HCT116 (cell line): Measurements from ENCODE around the gene APOC1. TPM values are rescaled to one million over a fixed set of nuclear protein-coding genes. Genes with fewer than 3 reads are reported as not detected.

Source experiments
- ATAC-seq: fragments of 200-7000 bp; cut with Tn5 transposase; 2 replicates; pipeline ENCODE4 v1.9.1; 2020; ENCODE audit warnings: mild to moderate bottlenecking, moderate library complexity
- BruUV-seq: library from RNA; stranded (reverse); fragments of 400-500 nt; replicated peaks from 2 replicates; lab custom pipeline; 2021; lab: Mats Ljungman, UMichigan
- CTCF ChIA-PET: fragments of 300-600 bp; sonication (Branson Sonifier 250); formaldehyde crosslinking; loops from one replicate; lab custom pipeline; 2021; ENCODE audit warnings: antibody characterized with exemption; lab: Charles Lee
- POLR2A ChIA-PET: fragments of 300-600, 350-600 bp; sonication (Branson Sonifier 250); formaldehyde crosslinking; loops from one replicate; lab custom pipeline; 2021; ENCODE audit warnings: antibody characterized with exemption; lab: Charles Lee
- RAD21 ChIA-PET, 2 experiments: fragments of 300-600 bp; sonication (Branson Sonifier 250); formaldehyde crosslinking; loops; one replicate each; lab custom pipeline; 2023; ENCODE audit warnings: low total read pairs in 2 of 2; ENCODE audit not compliant: uncharacterized antibody in 2 of 2, unreplicated experiment in 2 of 2, low non-redundant PET in 1 of 2; lab: Charles Lee
- DNase-seq: peaks from one replicate; pipeline ENCODE4 v3.0.0-alpha.2; 2010; ENCODE audit warnings: low read depth, low spot score
- H2AFZ ChIP-seq: fragments of 200-600 bp; shearing (Covaris generic), sonication (generic); 2 replicates; pipeline ENCODE4 v1.6.1; 2017; ENCODE audit warnings: low read depth, mixed run types, mixed read lengths, antibody characterized with exemption, low read length; ENCODE audit not compliant: poor library complexity, severe bottlenecking
- H3K27ac ChIP-seq: 2 replicates; pipeline ENCODE4 v1.5.1; 2012; ENCODE audit warnings: low read depth, low read length
- H3K27me3 ChIP-seq: fragments of 200-600 bp; sonication (generic); 2 replicates; pipeline ENCODE4 v1.6.1; 2016; ENCODE audit warnings: mixed run types, low read length, mixed read lengths; ENCODE audit not compliant: insufficient read depth
- H3K36me3 ChIP-seq, 2 experiments: fragments of 200-500 bp in 1 of 2; fragments of 200-600 bp in 1 of 2; sonication (Bioruptor generic) in 1 of 2; sonication (generic) in 1 of 2; 2 replicates each; pipeline versions ENCODE4 v1.5.1 to v1.6.1; 2014 to 2016; ENCODE audit warnings: low read length in 2 of 2, inconsistent platforms in 1 of 2, mixed read lengths in 1 of 2, mixed run types in 1 of 2; ENCODE audit not compliant: insufficient read depth in 2 of 2, control insufficient read depth in 1 of 2
- H3K4me1 ChIP-seq, 2 experiments: fragments of 200-600 bp in 1 of 2; sonication (generic) in 1 of 2; 2 replicates each; pipeline versions ENCODE4 v1.5.1 to v1.6.1; 2012 to 2017; ENCODE audit warnings: low read length in 2 of 2, inconsistent platforms in 1 of 2, mild to moderate bottlenecking in 1 of 2, mixed read lengths in 1 of 2, mixed run types in 1 of 2, moderate library complexity in 1 of 2; ENCODE audit not compliant: insufficient read depth in 2 of 2, control insufficient read depth in 1 of 2
- H3K4me2 ChIP-seq: fragments of 200-600 bp; sonication (generic); 2 replicates; pipeline ENCODE4 v1.6.1; 2017; ENCODE audit warnings: mixed run types, low read length, mixed read lengths
- H3K4me3 ChIP-seq, 2 experiments: fragments of 200-600 bp in 1 of 2; sonication (generic) in 1 of 2; replicated peaks in 1 of 2; 2 replicates each; pipeline ENCODE4 v1.5.1; 2011 to 2016; ENCODE audit warnings: low read length in 2 of 2, control low read depth in 1 of 2, low read depth in 1 of 2, mild to moderate bottlenecking in 1 of 2, mixed read lengths in 1 of 2, mixed run types in 1 of 2
- H3K79me2 ChIP-seq: fragments of 200-600 bp; sonication (generic); 2 replicates; pipeline ENCODE4 v1.6.1; 2017; ENCODE audit warnings: mild to moderate bottlenecking, mixed run types, low read length, moderate library complexity, mixed read lengths; ENCODE audit not compliant: insufficient read depth
- H3K9ac ChIP-seq: fragments of 200-600 bp; sonication (generic); 2 replicates; pipeline ENCODE4 v1.6.1; 2016; ENCODE audit warnings: low read length, mixed read lengths
- H3K9me2 ChIP-seq: fragments of 200-600 bp; sonication (generic), shearing (Covaris generic); 2 replicates; pipeline ENCODE4 v1.6.1; 2017; ENCODE audit warnings: mixed run types, mild to moderate bottlenecking, moderate library complexity; ENCODE audit not compliant: insufficient read depth
- H3K9me3 ChIP-seq, 2 experiments: fragments of 200-500 bp in 1 of 2; fragments of 200-600 bp in 1 of 2; sonication (Bioruptor generic) in 1 of 2; sonication (generic) in 1 of 2; 2 replicates each; pipeline ENCODE4 v1.6.1; 2014 to 2017; ENCODE audit warnings: low read length in 2 of 2, mixed read lengths in 2 of 2, inconsistent platforms in 1 of 2, low read depth in 1 of 2, mild to moderate bottlenecking in 1 of 2, mixed run types in 1 of 2, moderate library complexity in 1 of 2; ENCODE audit not compliant: control insufficient read depth in 1 of 2, insufficient read depth in 1 of 2
- H4K20me1 ChIP-seq: fragments of 200-600 bp; sonication (generic), shearing (Covaris generic); 2 replicates; pipeline ENCODE4 v1.6.1; 2017; ENCODE audit warnings: mixed run types, mild to moderate bottlenecking, moderate library complexity; ENCODE audit not compliant: insufficient read depth
- CBX3 ChIP-seq: IDR thresholded peaks from 2 replicates; pipeline ENCODE4 v1.6.1; 2012; ENCODE audit warnings: low read depth
- EGR1 ChIP-seq: IDR thresholded peaks from 2 replicates; pipeline ENCODE4 v1.6.1; 2012; ENCODE audit warnings: low read depth
- EZH2 ChIP-seq: fragments of 200-600 bp; sonication (generic); IDR thresholded peaks from 2 replicates; pipeline ENCODE4 v1.6.1; 2017; ENCODE audit warnings: antibody characterized with exemption, mixed run types
- FOSL1 ChIP-seq: IDR thresholded peaks from 2 replicates; pipeline ENCODE4 v1.6.1; 2012; ENCODE audit warnings: low read depth
- POLR2AphosphoS5 ChIP-seq: IDR thresholded peaks from 2 replicates; pipeline ENCODE4 v1.6.1; 2011; ENCODE audit warnings: mild to moderate bottlenecking, low read depth, low read length, moderate library complexity
- SRF ChIP-seq: IDR thresholded peaks from 2 replicates; pipeline ENCODE4 v1.6.1; 2012; ENCODE audit warnings: low read depth
- TCF7L2 ChIP-seq: IDR thresholded peaks from 2 replicates; pipeline ENCODE4 v1.7.0; 2011; ENCODE audit warnings: borderline replicate concordance, inconsistent platforms; ENCODE audit not compliant: insufficient read depth, insufficient read length; ENCODE audit errors: extremely low read depth
- intact Hi-C: fragments of 100-400 bp; cut with micrococcal nuclease; formaldehyde crosslinking; loops from 2 replicates; pipeline ENCODE4 v1.10.0; 2022
- total RNA-seq: library from RNA; stranded (reverse); gene quantifications from one replicate; pipeline ENCODE4 v1.2.1, GENCODE V29; 2021; ENCODE audit not compliant: unreplicated experiment
- TF ChIP-seq, protein P1 (sequence below): IDR thresholded peaks from 2 replicates; pipeline ENCODE4 v1.6.1; 2012
- TF ChIP-seq, protein P2 (sequence below): IDR thresholded peaks from 2 replicates; pipeline ENCODE4 v1.6.1; 2012

APOC1 gene
- total RNA-seq, 1 experiment from 2014 or later: 5.1 TPM

DNA sequence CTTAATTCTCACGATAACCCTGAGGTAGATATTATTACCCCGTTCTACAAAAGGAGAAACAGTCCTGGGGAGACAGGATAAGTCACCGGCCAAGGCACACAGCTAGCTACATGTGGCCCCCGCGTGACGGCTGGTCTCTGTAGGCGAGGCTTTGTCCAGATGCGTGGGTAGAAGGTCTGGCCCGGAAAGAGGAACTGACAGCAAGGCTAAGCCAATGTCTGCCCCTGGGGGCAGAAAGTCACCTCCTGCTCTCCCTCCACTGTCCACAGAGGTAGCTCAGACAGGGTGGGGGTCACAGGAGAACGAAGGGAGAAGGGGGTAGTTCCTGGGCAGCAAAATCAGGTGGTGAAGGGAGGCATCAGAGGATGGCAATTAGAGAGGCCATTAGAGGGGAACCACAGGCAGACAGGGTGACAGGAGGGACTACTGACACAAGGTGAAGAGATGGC lies 29.4 kb downstream of the APOC1 start:
- no peak overlapping the region for H3K27ac ChIP-seq
- TF ChIP-seq, protein P1, sequence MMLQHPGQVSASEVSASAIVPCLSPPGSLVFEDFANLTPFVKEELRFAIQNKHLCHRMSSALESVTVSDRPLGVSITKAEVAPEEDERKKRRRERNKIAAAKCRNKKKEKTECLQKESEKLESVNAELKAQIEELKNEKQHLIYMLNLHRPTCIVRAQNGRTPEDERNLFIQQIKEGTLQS: no peak
- TF ChIP-seq EZH2: no peak
- intact Hi-C loops: no loop called here

GRCh38 chr19:44947041-44947581 lies 32.7 kb downstream of the APOC1 start:
- CTCF ChIA-PET: no interaction called here
- POLR2A ChIA-PET: no interaction called here

More for the DNA sequence above, 29.4 kb downstream of the APOC1 start:
- DNase-seq (no peak), ATAC-seq (no peak)
- H3K79me2 ChIP-seq: no peaks in the 10 kb centered on the region
- no peak overlapping the region for H3K4me2 ChIP-seq
- H3K36me3 ChIP-seq: no peaks in the 10 kb centered on the region
- no peak overlapping the region for H2AFZ ChIP-seq
- ChIA-PET POLR2A (no interaction called here), RAD21 (no interaction called here), CTCF (no interaction called here)
- no peaks in the 10 kb centered on the region for H3K27me3 ChIP-seq
- no peak overlapping the region for H3K9ac ChIP-seq
- no peaks in the 10 kb centered on the region for H3K4me1 ChIP-seq
- H3K4me3 ChIP-seq: no peak overlapping the region
- no peaks in the 10 kb centered on the region for H3K9me3 ChIP-seq
- no peaks in the 10 kb centered on the region for H4K20me1 ChIP-seq
- no peaks in the 10 kb centered on the region for H3K9me2 ChIP-seq
- no TSS peak for BruUV-seq

More at GRCh38 chr19:44947041-44947581, 32.7 kb downstream of the APOC1 start:
- H3K9me3 ChIP-seq: no peaks in the 10 kb centered on the region
- no peaks in the 10 kb centered on the region for H3K79me2 ChIP-seq
- H3K4me3 ChIP-seq: no peak overlapping the region
- DNase-seq: no peak
- H2AFZ ChIP-seq: no peak overlapping the region
- H3K4me2 ChIP-seq: no peak overlapping the region
- H3K9me2 ChIP-seq: no peaks in the 10 kb centered on the region
- no peaks in the 10 kb centered on the region for H3K27me3 ChIP-seq
- H3K36me3 ChIP-seq: no peaks in the 10 kb centered on the region
- RAD21 ChIA-PET: no interaction called here
- no peak overlapping the region for H3K9ac ChIP-seq
- H4K20me1 ChIP-seq: no peaks in the 10 kb centered on the region
- H3K4me1 ChIP-seq: peaks cover 5 to 6% of the 10 kb centered on the region in 2 experiments; a peak in 2 of 4 replicates
- no peak for ATAC-seq
- intact Hi-C loops: no loop called here
- no peak for TF ChIP-seq FOSL1
- TF ChIP-seq POLR2AphosphoS5: no peak
- TF ChIP-seq, protein P2, sequence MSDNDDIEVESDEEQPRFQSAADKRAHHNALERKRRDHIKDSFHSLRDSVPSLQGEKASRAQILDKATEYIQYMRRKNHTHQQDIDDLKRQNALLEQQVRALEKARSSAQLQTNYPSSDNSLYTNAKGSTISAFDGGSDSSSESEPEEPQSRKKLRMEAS: no peak
- TF ChIP-seq EGR1: no peak
- TF ChIP-seq SRF: no peak
- TF ChIP-seq, protein P1: no peak
- TF ChIP-seq TCF7L2: no peak
- TF ChIP-seq CBX3: no peak
- no TSS peak for BruUV-seq
- H3K27ac ChIP-seq: no peak overlapping the region
